NCI-H345 (cell line): ENCODE measurements around the gene URAD.
A peak's percentile ranks its signal among the peaks of the same experiment; 100 is the strongest.

ENCODE experiments used
- DNase-seq: peaks from one replicate; lab custom pipeline; 2025; lab: John Stamatoyannopoulos, UW

Gene URAD

GRCh38 chr13:28000567-28000966, 12.1 kb upstream of the URAD start:
- no peak for DNase-seq

GRCh38 chr13:27997904-27998522, 9.5 kb upstream of the URAD start:
- peak; percentile 9 for DNase-seq

- DNase-seq, result no peak
Measured at GRCh38 chr13:27991881-27992280, 3.4 kb upstream of the URAD start.

- DNase-seq, result no peak
Measured at GRCh38 chr13:27985600-27985999, 2.9 kb downstream of the URAD start.

GRCh38 chr13:27982361-27982760, 6.1 kb downstream of the URAD start:
- no peak for DNase-seq

GRCh38 chr13:27981006-27981708, 7.3 kb downstream of the URAD start:
- DNase-seq, result no peak

GRCh38 chr13:27980280-27980998, 8.1 kb downstream of the URAD start:
- no peak for DNase-seq

GRCh38 chr13:27979765-27980279, 8.7 kb downstream of the URAD start:
- DNase-seq, result no peak

- DNase-seq, result no peak
Measured at GRCh38 chr13:27979001-27979643, 9.4 kb downstream of the URAD start.

GRCh38 chr13:27978301-27978968, 10.1 kb downstream of the URAD start:
- DNase-seq, result no peak

- DNase-seq, result no peak
Measured at GRCh38 chr13:27977476-27978300, 10.8 kb downstream of the URAD start.

GRCh38 chr13:27976362-27977091, 12.0 kb downstream of the URAD start:
- no peak for DNase-seq

- DNase-seq, result no peak
Measured at GRCh38 chr13:27975564-27976361, 12.7 kb downstream of the URAD start.

- DNase-seq, result no peak
Measured at GRCh38 chr13:27973961-27974662, 14.4 kb downstream of the URAD start.

- no peak for DNase-seq
Measured at GRCh38 chr13:27973291-27973690, 15.2 kb downstream of the URAD start.

- DNase-seq, result no peak
Measured at GRCh38 chr13:27972478-27972820, 16.0 kb downstream of the URAD start.

- no peak for DNase-seq
Measured at GRCh38 chr13:27971776-27972477, 16.6 kb downstream of the URAD start.

GRCh38 chr13:27971236-27971645, 17.3 kb downstream of the URAD start:
- no peak for DNase-seq
